Osteoblast (primary cell): ENCODE data around the gene HAUS8. TPM values are rescaled to one million over a fixed set of nuclear protein-coding genes. Genes with fewer than 3 reads are reported as not detected.

Source experiments
- DNase-seq: peaks from one replicate; pipeline ENCODE4 v3.0.0; 2011; ENCODE audit warnings: low spot score, mixed read lengths; ENCODE audit not compliant: insufficient read length; ENCODE audit errors: missing footprints
- H2AFZ ChIP-seq: 2 replicates; pipeline ENCODE4 v1.6.0; 2011; ENCODE audit warnings: mild to moderate bottlenecking, low read length
- H3K27ac ChIP-seq: 2 replicates; pipeline ENCODE4 v1.5.1; 2011; ENCODE audit warnings: mild to moderate bottlenecking, low read depth, low read length, moderate library complexity
- H3K27me3 ChIP-seq: 2 replicates; pipeline ENCODE4 v1.6.0; 2012; ENCODE audit warnings: mild to moderate bottlenecking, control low read depth, inconsistent platforms, low read length, moderate library complexity; ENCODE audit not compliant: insufficient read depth
- H3K36me3 ChIP-seq: 2 replicates; pipeline ENCODE4 v1.5.1; 2011; ENCODE audit warnings: mild to moderate bottlenecking, low read length, control low read depth, moderate library complexity; ENCODE audit not compliant: insufficient read depth
- H3K4me1 ChIP-seq: 2 replicates; pipeline ENCODE4 v1.5.1; 2011; ENCODE audit warnings: mild to moderate bottlenecking, low read length, control low read depth, moderate library complexity; ENCODE audit not compliant: insufficient read depth
- H3K4me2 ChIP-seq: 2 replicates; pipeline ENCODE4 v1.6.0; 2011; ENCODE audit warnings: mild to moderate bottlenecking, low read length; ENCODE audit not compliant: insufficient read depth
- H3K4me3 ChIP-seq: fragments of 200-600 bp; sonication (generic); 3 replicates; pipeline ENCODE4 v1.5.1; 2012; ENCODE audit warnings: mild to moderate bottlenecking, low read length, inconsistent platforms; ENCODE audit not compliant: insufficient read depth
- H3K79me2 ChIP-seq: 2 replicates; pipeline ENCODE4 v1.6.0; 2012; ENCODE audit warnings: mild to moderate bottlenecking, low read length, control low read depth, inconsistent platforms; ENCODE audit not compliant: insufficient read depth
- H3K9me3 ChIP-seq: 2 replicates; pipeline ENCODE4 v1.5.1; 2011; ENCODE audit warnings: low read depth, low read length, control low read depth
- H4K20me1 ChIP-seq: 2 replicates; pipeline ENCODE4 v1.6.0; 2012; ENCODE audit warnings: mild to moderate bottlenecking, low read length, control low read depth; ENCODE audit not compliant: insufficient read depth
- CTCF ChIP-seq: IDR thresholded peaks from 2 replicates; pipeline ENCODE4 v1.5.1; 2011; ENCODE audit warnings: mild to moderate bottlenecking, low read depth, low read length, moderate library complexity; ENCODE audit errors: extremely low read depth
- total RNA-seq: library from RNA; depleted of rRNA; stranded (reverse); fragments of >200 nt; gene quantifications from 2 replicates; pipeline ENCODE4 v1.2.3, GENCODE V29; 2012

The HAUS8 gene
- total RNA-seq, 1 donor: 1.8 TPM

GRCh38 chr19:17091758-17092333 is 16.6 kb upstream of the HAUS8 start:
- H3K79me2 ChIP-seq: peaks cover 96% of the 10 kb centered on the region
- no peak for TF ChIP-seq CTCF
- no peak overlapping the region for H3K4me2 ChIP-seq
- no peaks in the 10 kb centered on the region for H3K27me3 ChIP-seq
- H3K4me1 ChIP-seq: peaks cover 35% of the 10 kb centered on the region
- no peak overlapping the region for H2AFZ ChIP-seq
- peak; percentile 18 for DNase-seq
- no peaks in the 10 kb centered on the region for H3K9me3 ChIP-seq
- peaks cover 21% of the 10 kb centered on the region for H3K36me3 ChIP-seq
- H4K20me1 ChIP-seq: no peaks in the 10 kb centered on the region
- H3K27ac ChIP-seq: no peak overlapping the region
- H3K4me3 ChIP-seq: no peak overlapping the region

GRCh38 chr19:17090583-17090982 is 15.3 kb upstream of the HAUS8 start:
- H2AFZ ChIP-seq: no peak overlapping the region
- peaks cover 2% of the 10 kb centered on the region for H4K20me1 ChIP-seq
- TF ChIP-seq CTCF: no peak
- peak overlapping the region; percentile 14 for H3K4me2 ChIP-seq
- peak overlapping the region; percentile 98 for H3K27ac ChIP-seq
- H3K27me3 ChIP-seq: no peaks in the 10 kb centered on the region
- H3K4me1 ChIP-seq: peaks cover 35% of the 10 kb centered on the region
- peaks cover 97% of the 10 kb centered on the region for H3K79me2 ChIP-seq
- no peak overlapping the region for H3K4me3 ChIP-seq
- H3K36me3 ChIP-seq: peaks cover 32% of the 10 kb centered on the region
- DNase-seq: peak; percentile 84
- H3K9me3 ChIP-seq: no peaks in the 10 kb centered on the region

GRCh38 chr19:17088552-17088951 is 13.3 kb upstream of the HAUS8 start:
- no peak for DNase-seq
- Histone ChIP-seq H3K9me3 (no peaks in the 10 kb centered on the region), H3K27ac (peak overlapping the region; percentile 98), H3K27me3 (no peaks in the 10 kb centered on the region), H3K79me2 (peaks cover 97% of the 10 kb centered on the region), H3K4me1 (peaks cover 26% of the 10 kb centered on the region), H2AFZ (no peak overlapping the region), H4K20me1 (peaks cover 2% of the 10 kb centered on the region), H3K4me2 (peak overlapping the region; percentile 81), H3K36me3 (peaks cover 31% of the 10 kb centered on the region), H3K4me3 (no peak overlapping the region)
- no peak for TF ChIP-seq CTCF

- Histone ChIP-seq H3K36me3 (peaks cover 25% of the 10 kb centered on the region), H3K27ac (peak overlapping the region; percentile 33), H4K20me1 (peaks cover 15% of the 10 kb centered on the region)
Observed at GRCh38 chr19:17086834-17087233, 11.6 kb upstream of the HAUS8 start.

More at GRCh38 chr19:17086834-17087233, 11.6 kb upstream of the HAUS8 start:
- Histone ChIP-seq H3K79me2 (peaks cover 97% of the 10 kb centered on the region), H3K4me1 (peaks cover 31% of the 10 kb centered on the region), H3K4me2 (no peak overlapping the region), H3K4me3 (no peak overlapping the region), H3K27me3 (no peaks in the 10 kb centered on the region), H2AFZ (no peak overlapping the region), H3K9me3 (no peaks in the 10 kb centered on the region)
- DNase-seq: peak; percentile 56
- no peak for TF ChIP-seq CTCF
